ENCODE measurements around the gene NME7.

GRCh38 chr1:169309178-169310166 lies 58.1 kb downstream of the NME7 start:
- TF ChIP-seq POLR2A (IDR thresholded peaks at IDR 0.05; ENCODE audit: low read depth, low read length) (no peak), POLR2AphosphoS5 (IDR thresholded peaks at IDR 0.05; ENCODE audit: low read depth, low read length) (no peak)
